ENCODE results near the gene FTSJ1. TPM values are rescaled to one million over a fixed set of nuclear protein-coding genes. Genes with fewer than 3 reads are reported as not detected.
"Not testable (repeated sequence)": the region's sequence is repeated elsewhere in the genome, so short reads cannot be mapped to it uniquely, and the experiment has no call there.

The FTSJ1 gene
- total RNA-seq, 1 donor from 2014 or later: 80.3 TPM

- no peaks in the 10 kb centered on the region for H3K27me3 ChIP-seq (ENCODE audit: control insufficient read depth, insufficient read depth, low read length)
- no peak for DNase-seq (ENCODE audit: low read depth)
- TF ChIP-seq CTCF (IDR thresholded peaks at IDR 0.05; ENCODE audit: insufficient read depth, low read length, poor library complexity, severe bottlenecking): no peak
Measured at GRCh38 chrX:48520455-48520854, 44.5 kb downstream of the FTSJ1 start.

DNA sequence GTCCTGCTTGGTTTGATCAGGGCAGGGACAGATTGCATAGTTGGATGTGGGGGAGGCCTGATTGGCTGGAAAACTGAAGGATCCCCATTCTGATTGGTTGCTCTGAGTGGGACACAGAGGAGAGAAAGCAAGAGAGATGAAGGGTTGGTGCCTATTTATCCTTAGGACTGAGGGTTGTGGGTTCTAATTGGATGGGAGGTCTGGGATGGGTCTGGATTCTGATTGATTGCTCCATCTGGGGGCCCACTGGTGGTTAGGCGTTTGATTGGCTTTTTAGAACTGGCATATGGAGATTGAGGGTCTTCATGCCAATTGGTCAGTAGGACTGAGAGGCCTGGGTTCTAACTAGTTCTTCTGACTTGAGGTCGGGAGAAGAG lies 45.0 kb downstream of the FTSJ1 start:
- Histone ChIP-seq H3K4me3 (ENCODE audit: low read depth, low read length) (peak overlapping the region; percentile 32), H3K27me3 (ENCODE audit: control insufficient read depth, insufficient read depth, low read length) (no peaks in the 10 kb centered on the region), H3K36me3 (ENCODE audit: control insufficient read depth, insufficient read depth, low read length) (no peaks in the 10 kb centered on the region)
- TF ChIP-seq CTCF (IDR thresholded peaks at IDR 0.05; ENCODE audit: insufficient read depth, low read length, poor library complexity, severe bottlenecking): no peak
- no peak for DNase-seq (ENCODE audit: low read depth)

More at GRCh38 chrX:48520455-48520854, 44.5 kb downstream of the FTSJ1 start:
- H3K4me3 ChIP-seq (ENCODE audit: low read depth, low read length): no peak overlapping the region
- H3K36me3 ChIP-seq (ENCODE audit: control insufficient read depth, insufficient read depth, low read length): no peaks in the 10 kb centered on the region

- Histone ChIP-seq H3K27me3 (ENCODE audit: control insufficient read depth, insufficient read depth, low read length) (no peaks in the 10 kb centered on the region), H3K4me3 (ENCODE audit: low read depth, low read length) (peak within 1 kb of the TSS; percentile 64), H3K36me3 (ENCODE audit: control insufficient read depth, insufficient read depth, low read length) (no peaks in the 10 kb centered on the region)
- DNase-seq (ENCODE audit: low read depth): peak; percentile 55
- no peak for TF ChIP-seq CTCF (IDR thresholded peaks at IDR 0.05; ENCODE audit: insufficient read depth, low read length, poor library complexity, severe bottlenecking)
Measured at GRCh38 chrX:48521353-48522243, 45.6 kb downstream of the FTSJ1 start, which contains the start of gene EBP. TSS of gene EBP (plus strand) at chrX:48521808. CDS start at chrX:48523772, 1,964 bp downstream.

DNA sequence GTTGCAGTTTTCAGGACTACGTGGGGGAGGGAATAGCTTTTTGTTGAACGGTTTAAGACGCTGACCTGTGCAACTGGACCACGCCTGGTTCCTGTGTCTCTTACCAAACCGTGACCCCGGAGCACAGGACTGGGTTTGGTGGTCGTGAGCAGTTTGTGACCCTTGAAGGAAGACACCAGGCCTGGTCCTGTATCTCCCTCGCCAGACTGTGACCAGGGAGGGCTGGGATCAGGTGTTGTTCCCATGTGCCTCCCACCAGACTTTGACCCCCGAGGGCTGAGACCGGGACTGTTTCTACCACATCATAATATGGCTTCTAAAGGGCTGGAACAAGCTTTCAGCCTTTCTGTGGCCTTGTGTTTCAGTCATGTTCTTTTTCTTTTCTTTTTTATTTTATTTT lies 46.3 kb downstream of the FTSJ1 start:
- Histone ChIP-seq H3K27me3 (ENCODE audit: control insufficient read depth, insufficient read depth, low read length) (no peaks in the 10 kb centered on the region), H3K36me3 (ENCODE audit: control insufficient read depth, insufficient read depth, low read length) (no peaks in the 10 kb centered on the region), H3K4me3 (ENCODE audit: low read depth, low read length) (peak overlapping the region; percentile 64)
- no peak for DNase-seq (ENCODE audit: low read depth)
- no peak for TF ChIP-seq CTCF (IDR thresholded peaks at IDR 0.05; ENCODE audit: insufficient read depth, low read length, poor library complexity, severe bottlenecking)

GRCh38 chrX:48523682-48524081 lies 47.7 kb downstream of the FTSJ1 start:
- H3K36me3 ChIP-seq (ENCODE audit: control insufficient read depth, insufficient read depth, low read length): no peaks in the 10 kb centered on the region
- no peak for TF ChIP-seq CTCF (IDR thresholded peaks at IDR 0.05; ENCODE audit: insufficient read depth, low read length, poor library complexity, severe bottlenecking)
- H3K4me3 ChIP-seq (ENCODE audit: low read depth, low read length): no peak overlapping the region
- no peak for DNase-seq (ENCODE audit: low read depth)
- no peaks in the 10 kb centered on the region for H3K27me3 ChIP-seq (ENCODE audit: control insufficient read depth, insufficient read depth, low read length)

- not testable (repeated sequence) for H3K4me3 ChIP-seq (ENCODE audit: low read depth, low read length); H3K36me3 ChIP-seq (ENCODE audit: control insufficient read depth, insufficient read depth, low read length); DNase-seq (ENCODE audit: low read depth); H3K27me3 ChIP-seq (ENCODE audit: control insufficient read depth, insufficient read depth, low read length)
Measured at GRCh38 chrX:48525853-48526252, 49.9 kb downstream of the FTSJ1 start.
